IPS-20b (cell line): ENCODE measurements around the gene ARHGEF37.
"Not testable (repeated sequence)": the region's sequence is repeated elsewhere in the genome, so short reads cannot be mapped to it uniquely, and the experiment has no call there.

Experiments used
- H3K27ac ChIP-seq: one replicate; pipeline ENCODE4 v1.5.1; 2013; ENCODE audit warnings: low read length
- H3K27me3 ChIP-seq: 2 replicates; pipeline ENCODE4 v1.6.1; 2013; ENCODE audit warnings: mild to moderate bottlenecking, low read length, inconsistent platforms; ENCODE audit not compliant: insufficient read depth
- H3K36me3 ChIP-seq: 2 replicates; pipeline ENCODE4 v1.6.1; 2013; ENCODE audit warnings: low read depth, mild to moderate bottlenecking, inconsistent platforms, low read length, moderate library complexity; ENCODE audit not compliant: insufficient read depth
- H3K4me1 ChIP-seq: 2 replicates; pipeline ENCODE4 v1.6.1; 2013; ENCODE audit warnings: mild to moderate bottlenecking, control low read depth, inconsistent platforms, low read length, moderate library complexity; ENCODE audit not compliant: insufficient read depth
- H3K4me3 ChIP-seq: 2 replicates; pipeline ENCODE4 v1.5.1; 2013; ENCODE audit warnings: mild to moderate bottlenecking, low read length, inconsistent platforms
- H3K9ac ChIP-seq: 2 replicates; pipeline ENCODE4 v1.6.1; 2013; ENCODE audit warnings: low read depth, mild to moderate bottlenecking, inconsistent platforms, low read length, moderate library complexity
- H3K9me3 ChIP-seq: 2 replicates; pipeline ENCODE4 v1.6.1; 2013; ENCODE audit warnings: mild to moderate bottlenecking, low read depth, low read length, inconsistent platforms; ENCODE audit not compliant: insufficient read depth

Gene ARHGEF37

DNA sequence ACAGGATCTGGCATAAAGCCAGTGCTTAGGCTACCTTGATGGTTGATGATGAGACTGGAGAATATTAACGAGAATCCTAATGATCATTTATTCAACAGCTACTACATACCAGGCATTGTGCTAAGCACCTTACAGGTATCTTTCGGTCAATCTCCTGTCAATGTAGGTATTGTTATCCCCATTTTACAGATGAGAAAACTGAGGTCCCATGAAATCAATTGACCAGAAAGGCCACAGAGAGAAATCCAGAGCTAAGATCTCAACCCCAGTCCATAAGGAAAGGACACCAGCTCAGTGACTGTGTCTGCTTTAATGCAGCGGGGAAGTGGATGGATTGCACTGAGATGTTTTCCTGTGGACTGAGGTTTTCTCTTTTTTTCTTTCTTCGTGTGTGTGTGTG is 63.3 kb downstream of the ARHGEF37 start:
- Histone ChIP-seq H3K27ac (no peak overlapping the region), H3K36me3 (no peaks in the 10 kb centered on the region), H3K27me3 (no peaks in the 10 kb centered on the region), H3K9ac (no peak overlapping the region), H3K4me3 (no peak overlapping the region), H3K9me3 (no peaks in the 10 kb centered on the region), H3K4me1 (no peaks in the 10 kb centered on the region)

DNA sequence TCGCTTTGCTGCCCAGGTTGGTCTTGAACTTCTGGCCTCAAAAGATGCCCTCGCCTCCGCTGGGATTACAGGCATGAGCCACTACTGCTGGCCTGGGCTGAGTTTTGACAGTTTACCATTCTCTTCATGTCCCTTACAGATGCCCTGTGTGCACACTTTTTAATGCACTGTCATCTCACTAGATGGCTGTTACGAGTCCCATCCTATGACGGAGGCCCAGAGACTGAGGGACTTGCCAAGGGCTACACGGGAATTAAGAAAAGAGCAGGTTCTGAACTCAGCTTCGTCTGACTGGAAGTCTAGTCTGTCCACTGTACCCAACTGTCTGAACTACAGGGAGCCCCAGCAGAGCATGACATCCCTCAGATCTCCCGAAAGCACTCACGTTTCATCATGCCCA is 63.9 kb downstream of the ARHGEF37 start:
- H3K36me3 ChIP-seq, result no peaks in the 10 kb centered on the region
- no peaks in the 10 kb centered on the region for H3K4me1 ChIP-seq
- H3K27me3 ChIP-seq, result no peaks in the 10 kb centered on the region
- H3K9me3 ChIP-seq, result no peaks in the 10 kb centered on the region
- no peak overlapping the region for H3K27ac ChIP-seq
- no peak overlapping the region for H3K9ac ChIP-seq
- H3K4me3 ChIP-seq, result no peak overlapping the region

DNA sequence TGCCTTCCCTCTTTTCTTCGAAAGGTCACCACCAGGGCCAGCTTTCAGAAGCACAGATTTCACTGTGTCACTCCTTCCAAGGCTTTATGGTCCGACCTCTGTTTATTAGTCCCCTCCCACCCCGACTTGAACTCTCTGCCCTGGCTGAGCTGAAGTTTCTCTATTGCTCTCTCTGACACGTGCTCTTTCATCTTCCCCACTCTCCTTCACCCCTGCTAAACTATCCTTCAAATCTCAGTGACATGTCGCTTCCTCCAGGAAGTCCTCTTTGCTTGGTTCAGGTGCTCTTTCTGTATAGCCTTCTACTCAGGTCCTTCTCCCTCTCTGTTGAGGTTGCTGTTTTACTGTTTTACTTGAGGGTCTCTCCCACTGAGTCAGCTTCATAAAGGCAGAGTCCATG is 64.4 kb downstream of the ARHGEF37 start:
- Histone ChIP-seq H3K9me3 (no peaks in the 10 kb centered on the region), H3K4me3 (no peak overlapping the region), H3K9ac (no peak overlapping the region), H3K36me3 (no peaks in the 10 kb centered on the region), H3K4me1 (no peaks in the 10 kb centered on the region), H3K27ac (no peak overlapping the region), H3K27me3 (no peaks in the 10 kb centered on the region)

DNA sequence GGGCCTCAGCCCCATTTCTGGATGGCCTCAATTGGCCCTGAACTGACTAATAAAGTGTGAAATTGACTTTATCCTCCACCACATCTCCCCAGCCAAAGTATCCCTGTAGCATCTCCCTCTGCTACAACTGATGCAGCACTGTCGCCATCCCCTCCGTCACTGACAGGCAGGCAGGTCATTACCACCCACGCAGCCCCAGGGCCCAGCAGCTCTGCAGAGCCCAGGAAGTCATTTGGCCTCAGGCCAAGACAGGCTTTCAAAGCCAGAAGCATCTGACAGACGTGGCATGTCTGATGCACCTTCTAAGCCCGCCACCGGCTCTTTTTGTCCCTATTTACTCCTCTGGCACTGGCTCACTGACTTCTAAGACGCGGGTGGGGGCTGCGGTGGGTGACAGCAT is 65.3 kb downstream of the ARHGEF37 start:
- no peaks in the 10 kb centered on the region for H3K4me1 ChIP-seq
- H3K36me3 ChIP-seq, result no peaks in the 10 kb centered on the region
- H3K9me3 ChIP-seq, result no peaks in the 10 kb centered on the region
- no peak overlapping the region for H3K27ac ChIP-seq
- no peak overlapping the region for H3K4me3 ChIP-seq
- no peak overlapping the region for H3K9ac ChIP-seq
- no peaks in the 10 kb centered on the region for H3K27me3 ChIP-seq

DNA sequence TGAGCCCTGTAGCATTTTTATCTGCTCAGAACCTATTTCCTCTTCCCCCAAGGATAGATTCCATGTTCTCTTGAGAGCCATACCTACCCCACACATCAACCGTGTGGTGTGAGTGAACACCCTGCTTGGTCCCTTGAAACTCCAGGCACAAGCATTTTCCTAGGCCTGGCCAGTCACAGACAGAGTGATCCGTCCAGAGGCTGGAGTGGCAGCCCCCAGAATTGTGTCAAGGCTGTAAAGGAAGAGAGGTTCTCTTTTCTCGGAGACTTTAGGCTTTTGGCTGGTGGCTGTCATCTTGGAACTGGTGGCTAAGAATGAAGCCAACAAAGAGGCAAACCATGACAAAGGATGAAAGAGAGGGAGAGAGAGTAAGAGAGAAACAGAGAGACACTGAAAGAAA is 66.0 kb downstream of the ARHGEF37 start:
- no peak overlapping the region for H3K9ac ChIP-seq
- no peak overlapping the region for H3K27ac ChIP-seq
- no peaks in the 10 kb centered on the region for H3K27me3 ChIP-seq
- no peaks in the 10 kb centered on the region for H3K4me1 ChIP-seq
- no peaks in the 10 kb centered on the region for H3K36me3 ChIP-seq
- H3K9me3 ChIP-seq, result no peaks in the 10 kb centered on the region
- H3K4me3 ChIP-seq, result no peak overlapping the region

DNA sequence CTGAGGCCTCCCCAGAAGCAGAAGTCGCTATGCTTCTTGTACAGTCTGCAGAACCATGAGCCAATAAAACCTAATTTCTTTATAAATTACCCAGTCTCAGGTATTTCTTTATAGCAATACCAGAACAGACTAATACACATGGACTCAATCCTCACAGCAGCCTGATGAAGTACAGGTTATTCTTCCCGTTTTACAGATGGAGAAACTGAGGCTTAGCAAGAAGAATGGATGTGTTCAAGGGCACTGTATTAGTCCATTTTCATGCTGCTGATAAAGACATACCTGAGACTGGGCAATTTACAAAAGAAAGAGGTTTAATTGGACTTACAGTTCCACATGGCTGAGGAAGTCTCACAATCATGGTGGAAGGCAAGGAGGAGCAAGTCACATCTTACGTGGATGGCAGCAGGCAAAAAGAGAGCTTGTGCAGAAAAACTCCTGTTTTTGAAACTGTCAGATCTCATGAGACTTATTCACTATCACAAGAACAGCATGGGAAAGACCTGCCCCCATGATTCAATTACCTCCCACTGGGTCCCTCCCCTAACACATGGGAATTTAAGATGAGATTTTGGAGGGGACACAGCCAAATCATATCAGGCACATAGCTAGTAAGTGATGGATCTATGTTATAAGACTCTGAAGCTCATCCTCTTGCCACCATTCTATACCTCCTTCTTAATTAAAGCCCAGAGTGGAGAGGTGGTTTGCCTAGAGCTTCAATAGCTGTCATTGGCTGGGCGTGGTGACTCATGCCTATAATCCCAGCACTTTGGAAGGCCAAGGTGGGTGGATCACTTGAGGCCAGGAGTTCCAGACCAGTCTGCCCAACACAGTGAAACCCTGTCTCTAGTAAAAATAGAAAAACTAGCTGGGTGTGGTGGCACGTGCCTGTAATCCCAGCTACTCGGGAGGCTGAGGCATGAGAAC is 67.4 kb downstream of the ARHGEF37 start:
- H3K4me3 ChIP-seq, H3K27ac ChIP-seq, H3K9ac ChIP-seq, H3K27me3 ChIP-seq, H3K36me3 ChIP-seq, H3K9me3 ChIP-seq, H3K4me1 ChIP-seq: not testable (repeated sequence)

DNA sequence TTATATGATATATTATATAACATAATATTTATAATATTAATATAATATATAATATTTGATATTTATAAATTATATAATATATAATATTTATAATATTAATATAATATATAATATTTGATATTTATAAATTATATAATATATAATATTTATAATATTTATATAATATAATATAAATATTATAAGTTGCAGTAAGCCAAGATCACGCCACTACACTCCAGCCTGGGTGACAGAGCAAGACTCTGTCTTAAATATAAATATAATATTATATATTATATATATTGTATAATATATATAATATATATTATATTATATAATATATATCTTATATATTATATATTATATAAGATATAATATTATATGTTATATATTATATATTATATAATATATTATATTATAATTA is 68.4 kb downstream of the ARHGEF37 start:
- H3K36me3 ChIP-seq, H3K4me1 ChIP-seq, H3K27me3 ChIP-seq, H3K9me3 ChIP-seq, H3K9ac ChIP-seq, H3K27ac ChIP-seq, H3K4me3 ChIP-seq: not testable (repeated sequence)

DNA sequence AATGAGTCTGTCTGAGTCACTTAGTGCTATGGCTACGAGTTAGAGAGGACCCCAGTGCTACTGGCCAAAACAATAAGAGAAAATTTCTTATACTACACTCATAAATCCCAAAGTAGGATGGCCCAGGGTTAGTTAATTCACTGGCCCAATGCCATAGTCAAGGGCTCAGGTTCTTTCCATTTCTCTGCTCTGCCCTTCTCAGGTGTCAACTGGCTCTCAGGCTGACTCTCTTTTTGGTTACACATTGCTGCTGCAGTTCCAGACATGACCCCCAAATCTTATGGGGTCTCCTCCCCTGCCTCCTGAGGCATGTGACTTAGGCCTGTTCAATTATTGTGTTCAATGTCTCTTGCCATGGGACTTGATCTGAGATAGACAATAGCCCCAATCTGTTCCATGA is 70.4 kb downstream of the ARHGEF37 start:
- Histone ChIP-seq H3K4me3 (no peak overlapping the region), H3K27me3 (no peaks in the 10 kb centered on the region), H3K4me1 (no peaks in the 10 kb centered on the region), H3K27ac (no peak overlapping the region), H3K9me3 (no peaks in the 10 kb centered on the region), H3K36me3 (no peaks in the 10 kb centered on the region), H3K9ac (no peak overlapping the region)

DNA sequence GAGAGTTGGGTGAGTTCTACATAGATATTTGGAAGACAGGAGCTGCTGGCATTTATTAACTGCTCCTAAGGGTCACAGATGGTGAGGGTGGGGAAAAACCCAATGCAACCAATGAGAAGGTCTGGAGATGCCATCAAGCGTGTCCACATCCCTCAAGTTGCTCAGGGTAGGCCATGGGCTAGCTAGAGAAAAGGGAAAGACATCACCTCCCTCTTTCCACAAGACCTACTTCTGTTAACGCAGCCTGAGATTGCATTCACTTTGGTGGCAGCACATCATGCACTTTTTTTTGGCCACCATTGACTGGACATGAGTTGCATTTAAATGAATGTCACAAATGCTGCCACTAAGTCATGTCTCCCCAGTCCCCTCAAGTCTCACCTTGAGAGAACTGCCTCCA is 71.4 kb downstream of the ARHGEF37 start:
- no peaks in the 10 kb centered on the region for H3K36me3 ChIP-seq
- H3K4me1 ChIP-seq, result no peaks in the 10 kb centered on the region
- H3K27ac ChIP-seq, result no peak overlapping the region
- H3K4me3 ChIP-seq, result no peak overlapping the region
- H3K9ac ChIP-seq, result no peak overlapping the region
- no peaks in the 10 kb centered on the region for H3K9me3 ChIP-seq
- no peaks in the 10 kb centered on the region for H3K27me3 ChIP-seq

DNA sequence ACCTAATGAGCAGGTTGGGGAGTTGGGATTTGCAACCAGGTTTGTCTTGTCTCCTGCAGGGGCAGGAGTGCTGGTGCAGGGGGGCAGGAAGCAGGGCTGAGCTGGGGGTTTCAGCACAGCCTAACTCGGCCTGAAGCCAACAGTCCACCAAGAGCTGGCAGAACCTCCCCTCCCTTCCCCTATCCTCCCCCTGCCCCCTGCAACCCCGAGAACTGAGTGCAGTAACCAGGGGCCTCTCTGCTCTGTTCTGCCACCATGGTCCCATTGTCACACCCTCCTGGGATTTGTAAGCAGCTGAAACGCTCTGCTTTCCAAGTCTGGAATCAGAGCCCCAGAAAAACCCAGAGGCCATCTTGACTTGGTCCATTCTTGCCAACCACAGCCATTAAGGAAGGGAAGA is 72.9 kb downstream of the ARHGEF37 start:
- Histone ChIP-seq H3K27ac (no peak overlapping the region), H3K4me3 (no peak overlapping the region), H3K9me3 (no peaks in the 10 kb centered on the region), H3K9ac (no peak overlapping the region), H3K36me3 (no peaks in the 10 kb centered on the region), H3K27me3 (no peaks in the 10 kb centered on the region), H3K4me1 (no peaks in the 10 kb centered on the region)

DNA sequence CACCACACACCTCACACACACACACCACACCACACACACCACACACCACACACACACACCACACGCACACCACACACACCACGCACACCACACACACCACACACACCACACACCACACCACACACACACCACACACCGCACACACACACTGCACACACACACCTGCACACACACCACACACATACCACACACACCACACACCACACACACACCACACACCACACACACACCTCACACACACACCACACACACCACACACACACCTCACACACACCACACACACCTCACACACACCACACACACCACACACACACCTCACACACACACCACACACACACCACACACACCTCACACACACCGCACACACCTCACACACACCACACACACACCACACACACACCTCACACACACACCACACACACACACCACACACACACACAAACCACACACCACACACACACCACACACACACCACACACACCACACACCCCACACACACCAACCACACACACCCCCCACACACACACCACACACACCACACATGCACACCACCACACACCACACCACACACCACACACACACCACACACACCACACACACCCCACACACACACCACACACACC is 73.7 kb downstream of the ARHGEF37 start:
- H3K9me3 ChIP-seq, result no peaks in the 10 kb centered on the region
- H3K36me3 ChIP-seq, result no peaks in the 10 kb centered on the region
- H3K4me3 ChIP-seq, result no peak overlapping the region
- H3K27me3 ChIP-seq, result no peaks in the 10 kb centered on the region
- no peaks in the 10 kb centered on the region for H3K4me1 ChIP-seq
- no peak overlapping the region for H3K9ac ChIP-seq
- H3K27ac ChIP-seq, result no peak overlapping the region

DNA sequence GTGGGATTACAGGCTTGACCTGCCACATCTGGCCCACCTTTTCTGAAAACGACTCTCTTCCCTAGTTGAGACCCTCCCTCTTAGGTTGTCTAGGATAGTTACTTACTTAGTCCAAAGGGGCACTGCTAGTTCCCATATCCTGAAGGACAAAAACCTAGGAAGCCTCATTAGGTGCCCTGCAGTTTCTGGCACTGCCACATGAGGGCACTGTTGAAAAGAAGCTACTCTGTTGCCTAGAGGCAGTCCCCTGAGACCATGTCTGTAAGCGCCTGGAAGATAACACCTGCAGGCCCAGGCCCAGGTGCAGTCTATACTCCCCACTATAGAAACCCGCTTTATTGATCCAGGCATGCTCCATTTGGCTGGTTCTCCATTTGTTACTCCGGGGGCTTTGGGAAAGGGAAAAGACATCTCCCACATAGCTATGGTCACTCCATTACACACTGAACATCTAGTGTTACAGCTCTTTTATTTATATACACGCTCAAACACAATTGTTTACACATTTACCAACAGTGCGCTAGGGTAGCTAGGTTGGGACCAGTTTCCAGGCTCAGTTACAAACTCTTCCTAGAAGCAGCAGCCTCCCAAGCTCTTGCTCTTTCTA is 75.4 kb downstream of the ARHGEF37 start:
- no peak overlapping the region for H3K9ac ChIP-seq
- H3K4me3 ChIP-seq, result no peak overlapping the region
- H3K4me1 ChIP-seq, result no peaks in the 10 kb centered on the region
- no peaks in the 10 kb centered on the region for H3K9me3 ChIP-seq
- no peaks in the 10 kb centered on the region for H3K27me3 ChIP-seq
- H3K27ac ChIP-seq, result no peak overlapping the region
- H3K36me3 ChIP-seq, result no peaks in the 10 kb centered on the region
